PC-3 (cell line): ENCODE results near the gene C9.

ENCODE experiments used
- CTCF ChIP-seq: fragments of 300-600 bp; sonication (generic); conservative IDR thresholded peaks from 2 replicates; pipeline ENCODE4 v1.5.1; 2017; ENCODE audit warnings: antibody characterized with exemption, low read depth, mild to moderate bottlenecking, low read length
- EZH2 ChIP-seq: fragments of 300-600 bp; sonication (generic); IDR thresholded peaks from one replicate; pipeline ENCODE4 v1.6.1; 2017; ENCODE audit warnings: antibody characterized with exemption, mild to moderate bottlenecking, low read length; ENCODE audit not compliant: unreplicated experiment
- EZH2phosphoT487 ChIP-seq: fragments of 300-600 bp; sonication (generic); IDR thresholded peaks from 2 replicates; pipeline ENCODE4 v1.6.1; 2018; ENCODE audit warnings: mild to moderate bottlenecking, antibody characterized with exemption, low read length, borderline replicate concordance

GRCh38 chr5:39368116-39368515 is 3.8 kb upstream of the C9 start:
- TF ChIP-seq CTCF (no peak), EZH2 (no peak), EZH2phosphoT487 (no peak)
